ENCODE results near the gene CBX2.

Gene CBX2

DNA sequence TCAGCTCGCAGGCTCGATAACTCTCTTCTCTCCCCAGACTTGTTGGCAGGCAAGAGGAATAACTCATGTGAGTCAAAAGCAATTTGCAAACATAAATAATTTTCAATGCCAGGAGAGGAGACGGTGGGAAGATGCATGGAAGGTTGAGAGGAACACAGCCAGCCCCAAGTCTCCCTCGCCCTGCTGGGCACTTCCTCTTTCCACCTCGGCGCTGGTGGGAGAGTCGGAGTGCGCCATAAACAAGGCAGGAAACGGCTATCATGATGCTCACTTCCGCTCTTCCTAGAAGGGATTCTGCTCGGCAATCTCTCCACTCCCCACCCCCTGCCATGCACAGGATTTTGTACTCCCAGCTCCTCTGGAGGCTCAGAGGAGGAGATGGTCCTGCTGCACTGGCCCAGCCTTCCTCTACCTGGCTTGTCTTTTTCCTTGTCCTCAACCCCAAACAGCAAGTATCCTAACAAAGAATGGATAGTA, 48.3 kb downstream of the CBX2 start:
- DNase-seq (ENCODE audit: low read depth in 2 of 2, low spot score in 1 of 2) = no peak

GRCh38 chr17:79826841-79827578, 49.1 kb downstream of the CBX2 start:
- no peak for DNase-seq (ENCODE audit: low read depth in 2 of 2, low spot score in 1 of 2)

GRCh38 chr17:79829004-79829403, 51.1 kb downstream of the CBX2 start:
- no peak for DNase-seq (ENCODE audit: low read depth in 2 of 2, low spot score in 1 of 2)

GRCh38 chr17:79829457-79829856, 51.5 kb downstream of the CBX2 start:
- no peak for DNase-seq (ENCODE audit: low read depth in 2 of 2, low spot score in 1 of 2)

DNA sequence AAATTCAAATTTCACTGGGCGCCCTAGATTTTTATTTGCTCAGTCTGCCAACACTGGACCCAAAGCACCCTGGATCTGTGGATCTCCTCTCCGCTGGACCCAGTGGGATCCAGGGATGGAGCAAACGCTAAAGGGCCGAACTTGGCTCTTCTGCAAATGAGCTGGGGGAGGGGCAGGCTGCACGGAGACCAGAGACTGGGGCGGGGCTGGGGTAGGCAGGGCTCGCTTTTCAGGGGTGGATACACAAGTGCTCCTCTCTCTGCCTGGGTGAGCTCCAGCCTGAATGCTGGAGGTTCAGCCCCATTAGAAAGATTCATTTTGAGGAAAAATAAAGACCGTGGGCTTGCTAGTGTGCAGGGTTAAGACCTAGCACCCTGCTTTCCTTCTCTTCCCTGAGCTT, 52.4 kb downstream of the CBX2 start:
- no peak for DNase-seq (ENCODE audit: low read depth in 2 of 2, low spot score in 1 of 2)

- DNase-seq (ENCODE audit: low read depth in 2 of 2, low spot score in 1 of 2) = no peak
Observed at GRCh38 chr17:79830763-79831264, 52.9 kb downstream of the CBX2 start.

DNA sequence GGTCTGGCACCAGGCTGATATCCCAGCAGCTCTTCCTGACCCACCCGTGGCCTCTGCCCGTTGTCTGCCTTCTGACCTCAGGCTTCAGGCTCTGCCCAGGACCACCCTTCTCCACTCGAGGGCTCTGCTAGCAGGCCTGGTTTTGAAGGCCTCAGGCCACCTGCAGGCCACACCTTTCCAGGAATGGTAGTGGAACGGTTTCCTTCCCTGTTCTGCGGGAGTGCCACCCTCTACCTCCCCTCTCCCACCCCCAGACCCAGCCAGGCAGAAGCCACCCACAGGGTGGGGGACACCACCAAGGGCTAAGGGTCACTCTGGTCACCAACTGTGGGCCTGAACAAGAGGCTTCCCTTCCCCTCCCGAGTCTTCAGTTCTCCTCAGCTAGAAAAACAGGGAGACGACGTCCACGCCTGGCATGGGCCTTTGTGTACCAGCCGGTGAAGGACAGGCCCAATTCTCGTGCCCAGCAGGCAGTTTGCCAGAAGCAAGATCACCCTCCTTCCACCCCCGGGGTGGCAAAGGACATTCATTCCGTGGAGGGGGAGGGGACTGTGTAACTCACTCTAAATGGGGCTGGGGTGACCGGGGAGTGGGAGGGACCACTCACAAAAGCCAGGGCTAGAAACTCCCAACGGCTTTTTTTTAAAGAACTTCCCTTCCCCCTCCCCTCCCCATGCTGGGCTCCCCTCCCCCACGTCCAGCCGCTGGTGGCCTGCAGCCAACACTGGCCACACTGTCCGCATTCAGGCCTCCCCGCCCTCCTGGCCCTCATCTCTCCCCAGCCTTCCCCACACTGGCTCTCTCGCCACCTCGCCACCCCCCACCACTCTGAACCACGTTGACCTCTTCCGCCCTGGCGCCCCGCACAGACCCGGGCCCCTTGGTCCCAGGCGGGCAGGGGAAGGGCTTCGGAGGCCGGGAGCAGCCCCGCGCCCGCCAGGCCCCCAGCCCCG, 53.6 kb downstream of the CBX2 start:
- no peak for DNase-seq (ENCODE audit: low read depth in 2 of 2, low spot score in 1 of 2)

DNA sequence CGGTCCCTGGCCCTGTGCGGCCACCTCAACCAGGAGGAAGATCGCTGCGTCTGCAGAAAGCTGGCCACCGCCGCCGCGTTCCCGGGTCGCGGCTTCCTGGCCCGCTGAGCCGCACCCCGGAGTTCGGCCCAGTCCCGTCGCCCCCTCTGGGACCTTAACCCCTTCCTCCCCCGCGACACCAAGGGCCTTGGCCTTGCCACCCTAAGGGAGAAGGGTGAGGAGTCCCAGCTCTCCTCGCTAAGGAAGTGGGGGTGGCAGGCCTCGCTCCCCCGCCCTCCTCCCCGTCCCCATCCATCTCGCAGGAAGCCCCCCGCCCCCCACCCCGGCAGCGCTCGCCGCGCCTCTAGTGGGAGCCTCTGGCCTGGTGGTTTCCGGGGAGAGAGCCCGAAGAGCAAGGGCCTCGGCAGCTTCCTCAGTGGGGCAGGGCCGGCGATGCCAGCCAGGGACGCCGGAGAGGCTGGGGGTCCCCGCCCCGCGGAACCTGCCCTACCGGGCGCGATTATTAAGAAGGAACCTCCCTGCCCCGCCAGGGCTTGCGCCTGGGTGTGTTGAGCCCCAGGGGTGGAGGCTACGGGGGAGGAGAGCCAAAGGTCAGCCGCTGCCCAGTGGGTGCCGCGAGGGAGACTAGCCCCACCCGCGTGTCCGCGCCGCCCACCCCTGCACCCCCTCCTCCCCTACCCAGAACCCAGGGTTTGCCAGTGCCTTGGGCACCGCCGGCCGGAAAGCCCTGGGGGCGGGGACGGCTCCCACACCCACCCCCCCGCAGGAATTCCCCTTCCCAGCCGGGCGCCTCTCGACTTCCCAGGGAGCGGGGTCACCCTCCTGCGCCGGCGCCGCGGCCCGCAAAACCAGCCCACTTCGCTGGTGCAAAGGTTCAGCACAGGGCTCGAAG, 54.5 kb downstream of the CBX2 start:
- no peak for DNase-seq (ENCODE audit: low read depth in 2 of 2, low spot score in 1 of 2)

DNA sequence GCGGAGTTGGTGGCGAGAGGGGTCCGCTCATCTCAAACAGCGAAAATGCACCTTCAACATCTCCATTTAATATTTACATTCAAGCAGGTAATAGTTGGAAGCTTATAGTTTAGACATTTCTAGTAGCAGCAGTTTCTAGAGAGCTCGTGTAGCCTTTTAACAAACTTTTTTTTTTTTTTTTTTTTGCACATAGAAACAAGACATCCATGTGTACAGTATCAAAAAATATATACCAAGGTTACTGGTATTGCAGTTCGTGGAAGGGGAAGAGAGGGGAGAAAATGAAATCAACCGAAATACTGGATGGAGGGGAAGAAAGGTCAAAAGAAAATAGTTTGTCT, 55.1 kb downstream of the CBX2 start:
- no peak for DNase-seq (ENCODE audit: low read depth in 2 of 2, low spot score in 1 of 2)

- no peak for DNase-seq (ENCODE audit: low read depth in 2 of 2, low spot score in 1 of 2)
Observed at GRCh38 chr17:79833744-79834564, 56.0 kb downstream of the CBX2 start.

GRCh38 chr17:79834565-79835469, 56.9 kb downstream of the CBX2 start:
- DNase-seq (ENCODE audit: low read depth in 2 of 2, low spot score in 1 of 2) = no peak

- no peak for DNase-seq (ENCODE audit: low read depth in 2 of 2, low spot score in 1 of 2)
Observed at GRCh38 chr17:79835470-79835899, 57.5 kb downstream of the CBX2 start.

GRCh38 chr17:79835953-79836509, 58.1 kb downstream of the CBX2 start:
- DNase-seq (ENCODE audit: low read depth in 2 of 2, low spot score in 1 of 2) = no peak

GRCh38 chr17:79836510-79836971, 58.6 kb downstream of the CBX2 start:
- no peak for DNase-seq (ENCODE audit: low read depth in 2 of 2, low spot score in 1 of 2)

DNA sequence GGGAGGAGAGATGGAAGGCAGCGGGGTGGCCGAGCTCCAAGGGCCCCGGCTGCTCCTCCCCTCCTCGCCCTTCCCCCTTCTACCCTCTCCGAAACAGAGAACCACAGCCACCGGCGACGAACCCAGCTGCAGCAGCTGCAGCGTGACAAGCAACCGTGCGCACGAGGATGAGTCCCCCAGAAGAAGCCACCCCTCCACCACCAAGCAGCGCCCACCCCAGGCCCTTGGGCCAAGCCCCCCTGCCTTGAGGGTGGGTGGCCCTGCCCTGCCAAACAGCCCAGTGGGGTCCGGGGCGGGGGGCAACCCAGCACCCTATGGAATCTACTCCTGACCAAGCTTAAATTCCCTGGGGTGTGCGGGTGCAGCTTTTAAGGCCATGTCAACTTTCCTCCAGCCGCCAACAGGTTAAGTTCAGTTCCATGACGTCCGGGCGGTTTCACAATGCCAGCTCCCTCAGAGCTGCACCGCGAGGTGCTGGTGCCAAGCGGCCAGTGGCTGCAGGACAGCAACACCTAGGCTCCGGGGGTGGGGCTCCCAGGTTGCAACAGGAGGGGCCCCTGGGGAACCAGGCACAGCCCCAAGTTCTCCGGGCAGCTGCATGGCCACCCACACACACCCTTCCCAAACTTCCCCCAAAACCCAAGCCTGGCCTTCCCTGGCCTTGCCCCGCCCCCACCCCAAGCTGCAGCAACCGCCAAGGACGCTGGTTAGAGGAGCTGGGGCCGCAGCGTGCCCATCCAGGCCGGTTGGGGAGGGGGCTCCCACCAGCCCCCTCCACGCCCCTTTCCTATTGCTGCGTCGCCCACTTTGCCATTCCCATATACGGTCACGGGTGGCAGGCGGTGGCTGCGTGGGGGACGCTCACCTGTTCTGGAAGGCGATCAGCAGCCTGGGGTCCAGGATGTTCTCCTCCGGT, 59.3 kb downstream of the CBX2 start:
- DNase-seq (ENCODE audit: low read depth in 2 of 2, low spot score in 1 of 2) = no peak

Data from stimulated activated CD8-positive, alpha-beta memory T cell treated with anti-CD3 and anti-CD28 coated beads, Interleukin-4, amount 100 ng/mL, for 4 hours (primary cell).